HepG2 (cell line): ENCODE data around the gene SAE1. TPM values are rescaled to one million over a fixed set of nuclear protein-coding genes. Genes with fewer than 3 reads are reported as not detected.
A peak's percentile ranks its signal among the peaks of the same experiment; 100 is the strongest.

Experiments
- BRF2 ChIP-seq: sonication (generic); formaldehyde crosslinking; IDR thresholded peaks from 2 replicates; pipeline ENCODE4 v1.8.1; 2022; ENCODE audit warnings: mild to moderate bottlenecking, missing genetic modification reagents
- CC2D1A ChIP-seq: sonication (generic); formaldehyde crosslinking; IDR thresholded peaks from 2 replicates; pipeline ENCODE4 v1.8.1; 2023; ENCODE audit warnings: mild to moderate bottlenecking, missing genetic modification reagents
- CCDC6 ChIP-seq: sonication (generic); formaldehyde crosslinking; IDR thresholded peaks from 2 replicates; pipeline ENCODE4 v1.8.1; 2022; ENCODE audit warnings: mild to moderate bottlenecking, missing genetic modification reagents, moderate library complexity
- CHD4 ChIP-seq: fragments of 200-600 bp; sonication (generic); IDR thresholded peaks from 2 replicates; pipeline ENCODE4 v1.7.0; 2017; ENCODE audit warnings: mild to moderate bottlenecking, low read length, borderline replicate concordance
- DR1 ChIP-seq: sonication (generic); formaldehyde crosslinking; IDR thresholded peaks from 2 replicates; pipeline ENCODE4 v1.8.0; 2021; ENCODE audit warnings: mild to moderate bottlenecking, missing genetic modification reagents, inconsistent platforms
- DZIP1 ChIP-seq: sonication (generic); formaldehyde crosslinking; IDR thresholded peaks from 2 replicates; pipeline ENCODE4 v1.5.0; 2020; ENCODE audit warnings: mild to moderate bottlenecking, missing genetic modification reagents
- E2F1 ChIP-seq: sonication (generic); formaldehyde crosslinking; IDR thresholded peaks from 2 replicates; pipeline ENCODE4 v1.5.0; 2020; ENCODE audit warnings: missing genetic modification reagents
- EEA1 ChIP-seq: sonication (generic); formaldehyde crosslinking; IDR thresholded peaks from 2 replicates; pipeline ENCODE4 v1.5.1; 2020; ENCODE audit warnings: mild to moderate bottlenecking, missing genetic modification reagents, borderline replicate concordance
- FIP1L1 ChIP-seq: fragments of 200-400 bp; formaldehyde crosslinking; IDR thresholded peaks from 2 replicates; pipeline ENCODE4 v1.6.1; 2018; ENCODE audit warnings: low read depth, mild to moderate bottlenecking, low read length, moderate library complexity, borderline replicate concordance; ENCODE audit not compliant: insufficient read depth
- FOXC1 ChIP-seq: sonication (generic); formaldehyde crosslinking; IDR thresholded peaks from 2 replicates; pipeline ENCODE4 v1.8.0; 2022; ENCODE audit warnings: mild to moderate bottlenecking, missing genetic modification reagents, borderline replicate concordance
- FOXO4 ChIP-seq: sonication (generic); formaldehyde crosslinking; conservative IDR thresholded peaks from 2 replicates; pipeline ENCODE4 v1.8.1; 2023; ENCODE audit warnings: missing genetic modification reagents
- MIXL1 ChIP-seq: IDR thresholded peaks from 2 replicates; pipeline ENCODE4 v1.6.1; 2016
- PAF1 ChIP-seq: IDR thresholded peaks from 2 replicates; pipeline ENCODE4 v1.6.1; 2016; ENCODE audit warnings: missing genetic modification reagents, missing compliant biosample characterization
- RARG ChIP-seq: sonication (generic); formaldehyde crosslinking; IDR thresholded peaks from 2 replicates; pipeline ENCODE4 v1.4.0; 2020; ENCODE audit warnings: low read depth, mild to moderate bottlenecking, missing genetic modification reagents
- RBM22 ChIP-seq: fragments of 200-400 bp; formaldehyde crosslinking; optimal IDR thresholded peaks from 2 replicates; pipeline ENCODE3; 2017; ENCODE audit warnings: mild to moderate bottlenecking, low read length, moderate library complexity
- RFX1 ChIP-seq: fragments of 450-650 bp; IDR thresholded peaks from 2 replicates; pipeline ENCODE4 v1.6.1; 2017
- ZC3H4 ChIP-seq: sonication (generic); formaldehyde crosslinking; IDR thresholded peaks from 2 replicates; pipeline ENCODE4 v1.4.0; 2020; ENCODE audit warnings: missing genetic modification reagents, borderline replicate concordance
- ZNF367 ChIP-seq: sonication (generic); formaldehyde crosslinking; IDR thresholded peaks from 2 replicates; pipeline ENCODE4 v1.4.0; 2020; ENCODE audit warnings: missing genetic modification reagents, borderline replicate concordance
- ZNF564 ChIP-seq: sonication (generic); formaldehyde crosslinking; IDR thresholded peaks from 2 replicates; pipeline ENCODE4 v1.8.1; 2023; ENCODE audit warnings: mild to moderate bottlenecking, missing genetic modification reagents
- ZNF607 ChIP-seq: sonication (generic); formaldehyde crosslinking; IDR thresholded peaks from 2 replicates; pipeline ENCODE4 v1.5.1; 2020; ENCODE audit warnings: missing genetic modification reagents, mild to moderate bottlenecking, borderline replicate concordance
- ZNF781 ChIP-seq: sonication (generic); formaldehyde crosslinking; IDR thresholded peaks from 2 replicates; pipeline ENCODE4 v1.5.1; 2020; ENCODE audit warnings: borderline replicate concordance, mild to moderate bottlenecking, missing genetic modification reagents; ENCODE audit errors: not compliant biosample characterization
- ZSCAN5A ChIP-seq: sonication (generic); formaldehyde crosslinking; IDR thresholded peaks from 2 replicates; pipeline ENCODE4 v1.8.0; 2022; ENCODE audit warnings: mild to moderate bottlenecking, missing genetic modification reagents, borderline replicate concordance
- polyA plus RNA-seq, 8 experiments: library from polyadenylated mRNA; depleted of rRNA in 3 of 8; stranded (reverse) in 7 of 8; unstranded in 1 of 8; fragments of >200 nt; fragmentation: Illumina TruSeq in 4 of 8; extraction: Trizol in 4 of 8; gene quantifications; 2 replicates each; pipeline versions ENCODE4 v1.2.1 to v1.2.3, GENCODE V29; 2011 to 2016; ENCODE audit warnings: low read depth in 4 of 8, missing spikeins in 1 of 8, mixed read lengths in 1 of 8; ENCODE audit not compliant: insufficient read depth in 1 of 8
- total RNA-seq, 5 experiments: library from RNA; depleted of rRNA; stranded (reverse); fragments of >200 nt; fragmentation: Illumina TruSeq; extraction: Trizol; gene quantifications; 2 replicates each; pipeline ENCODE4 v1.2.3, GENCODE V29; 2016; ENCODE audit warnings: low read depth in 1 of 5

The SAE1 gene
- total and polyA plus RNA-seq, 2 of the 13 experiments (the other 11 are each of a cell fraction or from before 2014, with no cell fraction given), result 87.6 to 197 TPM

GRCh38 chr19:47096100-47096704 lies 34.4 kb upstream of the SAE1 start (continued):
- TF ChIP-seq ZSCAN5A (no peak), DZIP1 (CRISPR knock-in tag) (no peak), RFX1 (no peak), ZNF367 (no peak), CC2D1A (CRISPR knock-in tag) (no peak), RBM22 (peak; percentile 91), PAF1 (CRISPR knock-in tag) (no peak), CCDC6 (CRISPR knock-in tag) (peak; percentile 76; the same call in 1 of the 2 replicates), ZNF781 (CRISPR knock-in tag) (no peak), RARG (CRISPR knock-in tag) (no peak), E2F1 (CRISPR knock-in tag) (no peak), ZNF607 (CRISPR knock-in tag) (peak; percentile 27; the same call in 1 of the 2 replicates), FOXO4 (CRISPR knock-in tag) (no peak), DR1 (CRISPR knock-in tag) (peak; percentile 75), ZNF564 (CRISPR knock-in tag) (no peak), CHD4 (no peak), FOXC1 (CRISPR knock-in tag) (peak; percentile 72; the same call in 1 of the 2 replicates), ZC3H4 (no peak), FIP1L1 (no peak), EEA1 (CRISPR knock-in tag) (no peak), BRF2 (CRISPR knock-in tag) (no peak; the same call in 1 of the 2 replicates), MIXL1 (CRISPR knock-in tag) (peak; percentile 72)
